ENCODE measurements around the gene RERE.

DNA sequence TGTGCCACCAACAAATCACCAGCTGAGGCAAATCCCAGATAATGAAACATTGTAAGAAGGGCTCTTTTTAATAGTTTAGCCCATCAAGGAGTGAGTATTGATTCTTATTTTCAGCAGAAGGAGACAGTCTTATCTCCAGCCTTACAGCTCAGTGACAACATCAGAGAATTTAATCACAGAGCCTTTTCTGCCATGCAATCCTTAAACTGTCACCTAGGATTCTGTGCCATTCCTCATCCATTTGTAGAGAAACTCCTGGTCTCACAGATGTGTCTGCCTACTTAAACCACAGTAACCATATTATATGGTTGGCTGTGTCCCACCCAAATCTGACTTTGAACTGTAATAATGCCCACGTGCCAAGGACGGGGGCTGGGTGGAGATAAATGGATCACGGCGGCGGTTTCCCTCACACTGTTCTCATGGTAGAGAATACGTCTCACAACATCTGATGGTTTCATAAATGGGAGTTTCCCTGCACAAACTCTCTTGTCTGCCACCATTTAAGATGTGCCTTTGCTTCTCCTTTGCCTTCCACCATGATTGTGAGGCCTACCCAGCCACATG, 217.7 kb downstream of the RERE start:
- TF ChIP-seq POLR2A (IDR thresholded peaks at IDR 0.05; ENCODE audit: low read depth, low read length) (no peak), POLR2AphosphoS5 (IDR thresholded peaks at IDR 0.05; ENCODE audit: insufficient read depth, low read depth, low read length) (no peak), EZH2 (IDR thresholded peaks at IDR 0.05; ENCODE audit: borderline replicate concordance, low read depth, low read length, severe bottlenecking) (no peak), FOS (IDR thresholded peaks at IDR 0.05; ENCODE audit: borderline replicate concordance, insufficient read depth, low read length) (no peak), MYC (IDR thresholded peaks at IDR 0.05; ENCODE audit: low read depth, low read length) (no peak), GATA2 (IDR thresholded peaks at IDR 0.05; ENCODE audit: insufficient read depth, insufficient read length, low read depth, low read length) (no peak), JUN (IDR thresholded peaks at IDR 0.05; ENCODE audit: borderline replicate concordance, insufficient read depth, insufficient read length, low read depth) (no peak)
- TF ChIP-seq, protein P1, sequence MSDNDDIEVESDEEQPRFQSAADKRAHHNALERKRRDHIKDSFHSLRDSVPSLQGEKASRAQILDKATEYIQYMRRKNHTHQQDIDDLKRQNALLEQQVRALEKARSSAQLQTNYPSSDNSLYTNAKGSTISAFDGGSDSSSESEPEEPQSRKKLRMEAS (IDR thresholded peaks at IDR 0.05; ENCODE audit: insufficient read depth, insufficient read length) = no peak
- TF ChIP-seq, protein P2, sequence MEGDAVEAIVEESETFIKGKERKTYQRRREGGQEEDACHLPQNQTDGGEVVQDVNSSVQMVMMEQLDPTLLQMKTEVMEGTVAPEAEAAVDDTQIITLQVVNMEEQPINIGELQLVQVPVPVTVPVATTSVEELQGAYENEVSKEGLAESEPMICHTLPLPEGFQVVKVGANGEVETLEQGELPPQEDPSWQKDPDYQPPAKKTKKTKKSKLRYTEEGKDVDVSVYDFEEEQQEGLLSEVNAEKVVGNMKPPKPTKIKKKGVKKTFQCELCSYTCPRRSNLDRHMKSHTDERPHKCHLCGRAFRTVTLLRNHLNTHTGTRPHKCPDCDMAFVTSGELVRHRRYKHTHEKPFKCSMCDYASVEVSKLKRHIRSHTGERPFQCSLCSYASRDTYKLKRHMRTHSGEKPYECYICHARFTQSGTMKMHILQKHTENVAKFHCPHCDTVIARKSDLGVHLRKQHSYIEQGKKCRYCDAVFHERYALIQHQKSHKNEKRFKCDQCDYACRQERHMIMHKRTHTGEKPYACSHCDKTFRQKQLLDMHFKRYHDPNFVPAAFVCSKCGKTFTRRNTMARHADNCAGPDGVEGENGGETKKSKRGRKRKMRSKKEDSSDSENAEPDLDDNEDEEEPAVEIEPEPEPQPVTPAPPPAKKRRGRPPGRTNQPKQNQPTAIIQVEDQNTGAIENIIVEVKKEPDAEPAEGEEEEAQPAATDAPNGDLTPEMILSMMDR (IDR thresholded peaks at IDR 0.05; ENCODE audit: extremely low read depth in 1 of 2, insufficient read depth in 1 of 2, low read depth in 1 of 2, low read length in 2 of 2) = no peak
